GM12865 (cell line): ENCODE results near the gene MAP2K5.

ENCODE experiments used
- DNase-seq: peaks from one replicate; pipeline ENCODE4 v3.0.0; 2010; ENCODE audit warnings: low read depth
- H3K4me3 ChIP-seq: 2 replicates; pipeline ENCODE4 v1.5.1; 2011; ENCODE audit warnings: mild to moderate bottlenecking, low read depth, low read length, control low read depth
- CTCF ChIP-seq: IDR thresholded peaks from 2 replicates; pipeline ENCODE4 v1.5.1; 2011; ENCODE audit warnings: low read length, control low read depth, low read depth, inconsistent platforms; ENCODE audit not compliant: insufficient read depth; ENCODE audit errors: missing control alignments

The MAP2K5 gene

GRCh38 chr15:67843092-67843501, 300.6 kb downstream of the MAP2K5 start:
- H3K4me3 ChIP-seq, result no peak overlapping the region
- DNase-seq, result no peak

GRCh38 chr15:67843571-67844387, 301.3 kb downstream of the MAP2K5 start:
- no peak overlapping the region for H3K4me3 ChIP-seq
- no peak for TF ChIP-seq CTCF
- DNase-seq, result no peak

More at GRCh38 chr15:67843092-67843501, 300.6 kb downstream of the MAP2K5 start:
- TF ChIP-seq CTCF, result no peak

- no peak for TF ChIP-seq CTCF
- no peak for DNase-seq
- no peak overlapping the region for H3K4me3 ChIP-seq
Measured at GRCh38 chr15:67845974-67846373, 303.5 kb downstream of the MAP2K5 start.

GRCh38 chr15:67849538-67849937, 307.0 kb downstream of the MAP2K5 start:
- no peak for TF ChIP-seq CTCF
- no peak for DNase-seq

GRCh38 chr15:67850336-67850735, 307.8 kb downstream of the MAP2K5 start:
- no peak for DNase-seq
- TF ChIP-seq CTCF, result no peak
- H3K4me3 ChIP-seq, result no peak overlapping the region

More at GRCh38 chr15:67849538-67849937, 307.0 kb downstream of the MAP2K5 start:
- H3K4me3 ChIP-seq, result no peak overlapping the region

- no peak for TF ChIP-seq CTCF
- no peak overlapping the region for H3K4me3 ChIP-seq
- peak; percentile 55 for DNase-seq
Measured at GRCh38 chr15:67850994-67851571, 308.6 kb downstream of the MAP2K5 start.
